Measurements from ENCODE around the gene NPAT. TPM values are rescaled to one million over a fixed set of nuclear protein-coding genes. Genes with fewer than 3 reads are reported as not detected.

Gene NPAT
- total RNA-seq, 2 donors from 2014 or later, result 23.3 to 31.0 TPM

DNA sequence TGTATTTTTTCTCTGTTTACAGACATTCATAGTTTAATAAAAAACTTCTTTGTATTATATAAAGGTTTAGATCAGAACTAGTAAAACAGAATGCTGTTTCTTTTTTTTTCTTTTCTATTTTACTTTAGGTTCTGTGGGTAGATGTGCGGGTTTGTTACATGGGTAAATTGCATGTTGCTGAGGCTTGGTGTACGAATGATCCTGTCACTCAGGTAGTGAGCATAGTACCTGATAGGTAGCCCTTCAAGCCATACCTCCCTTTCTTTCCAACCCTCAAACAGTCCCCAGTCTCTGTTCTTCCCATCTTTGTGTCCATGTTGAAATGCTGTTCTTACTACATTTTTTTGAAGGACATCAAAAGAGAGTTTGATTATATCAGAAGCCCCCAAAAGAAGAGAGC lies 3.6 kb upstream of the NPAT start:
- no peaks in the 10 kb centered on the region for H3K9me3 ChIP-seq (ENCODE audit: control insufficient read depth, low read length, poor library complexity, severe bottlenecking)
- no peak overlapping the region for H3K4me3 Mint-ChIP-seq
- peaks cover 38% of the 10 kb centered on the region for H3K4me1 Mint-ChIP-seq
- H3K36me3 Mint-ChIP-seq (ENCODE audit: low read depth), result peaks cover 5% of the 10 kb centered on the region
- no peak for ATAC-seq
- H3K27me3 Mint-ChIP-seq, result no peaks in the 10 kb centered on the region
- DNase-seq, result no peak
- H3K27ac Mint-ChIP-seq, result no peak overlapping the region

DNA sequence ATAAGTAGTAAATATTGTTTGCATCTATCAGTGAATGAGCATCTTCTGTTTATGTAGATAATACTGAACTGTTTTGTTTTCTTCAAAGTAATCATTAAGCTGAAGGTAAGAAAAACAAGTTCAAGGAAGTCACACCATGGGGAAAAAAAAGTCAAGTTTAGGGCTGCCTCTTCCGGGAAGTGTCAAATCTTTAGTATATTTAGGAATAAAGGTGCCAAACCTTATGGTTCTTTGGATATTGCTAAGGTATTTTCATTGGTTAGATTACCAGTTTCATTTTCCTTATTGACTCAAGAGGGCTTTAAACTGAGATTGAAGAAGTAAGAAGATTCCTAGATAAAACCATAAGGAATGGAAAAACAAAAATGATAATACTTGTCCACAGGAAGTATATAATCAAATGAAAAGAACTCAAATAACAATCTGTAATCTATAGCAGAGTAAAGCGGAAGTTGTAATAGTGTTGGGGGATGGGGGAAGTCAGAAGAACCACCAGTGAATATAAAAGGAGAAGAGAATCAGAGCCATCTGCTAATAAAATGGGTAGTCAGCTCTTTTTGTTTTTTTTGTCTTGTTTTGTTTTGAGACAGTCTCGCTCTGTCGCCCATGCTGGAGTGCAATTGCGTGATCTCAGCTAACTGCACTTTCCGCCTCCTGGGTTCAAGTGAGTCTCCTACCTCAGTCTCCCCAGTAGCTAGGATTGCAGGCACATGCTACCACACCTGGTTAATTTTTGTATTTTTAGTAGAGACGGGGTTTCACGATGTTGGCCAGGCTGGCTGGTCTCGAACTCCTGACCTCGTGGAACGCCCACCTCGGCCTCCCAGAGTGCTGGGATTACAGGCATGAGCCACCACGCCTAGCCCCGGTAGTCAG lies 2.7 kb upstream of the NPAT start:
- Mint-ChIP-seq H3K4me1 (peaks cover 45% of the 10 kb centered on the region), H3K27me3 (no peaks in the 10 kb centered on the region), H3K4me3 (no peak overlapping the region), H3K36me3 (ENCODE audit: low read depth) (peaks cover 5% of the 10 kb centered on the region), H3K27ac (no peak overlapping the region)
- H3K9me3 ChIP-seq (ENCODE audit: control insufficient read depth, low read length, poor library complexity, severe bottlenecking), result no peaks in the 10 kb centered on the region
- ATAC-seq (no peak), DNase-seq (no peak)

- Mint-ChIP-seq H3K4me1 (peaks cover 46% of the 10 kb centered on the region), H3K27ac (no peak overlapping the region)
These were observed 1.9 kb upstream of the NPAT start for GRCh38 chr11:108224366-108224765.

GRCh38 chr11:108223348-108224149 lies 1.1 kb upstream of the NPAT start:
- Mint-ChIP-seq H3K36me3 (ENCODE audit: low read depth) (peaks cover 4% of the 10 kb centered on the region), H3K4me1 (peaks cover 51% of the 10 kb centered on the region), H3K4me3 (no peak overlapping the region), H3K27me3 (no peaks in the 10 kb centered on the region), H3K27ac (no peak overlapping the region)
- ATAC-seq (peak; percentile 4), DNase-seq (no peak)
- no peaks in the 10 kb centered on the region for H3K9me3 ChIP-seq (ENCODE audit: control insufficient read depth, low read length, poor library complexity, severe bottlenecking)

More at GRCh38 chr11:108224366-108224765, 1.9 kb upstream of the NPAT start:
- ATAC-seq (no peak), DNase-seq (no peak)
- no peaks in the 10 kb centered on the region for H3K27me3 Mint-ChIP-seq
- H3K4me3 Mint-ChIP-seq, result no peak overlapping the region
- peaks cover 5% of the 10 kb centered on the region for H3K36me3 Mint-ChIP-seq (ENCODE audit: low read depth)
- H3K9me3 ChIP-seq (ENCODE audit: control insufficient read depth, low read length, poor library complexity, severe bottlenecking), result no peaks in the 10 kb centered on the region

DNA sequence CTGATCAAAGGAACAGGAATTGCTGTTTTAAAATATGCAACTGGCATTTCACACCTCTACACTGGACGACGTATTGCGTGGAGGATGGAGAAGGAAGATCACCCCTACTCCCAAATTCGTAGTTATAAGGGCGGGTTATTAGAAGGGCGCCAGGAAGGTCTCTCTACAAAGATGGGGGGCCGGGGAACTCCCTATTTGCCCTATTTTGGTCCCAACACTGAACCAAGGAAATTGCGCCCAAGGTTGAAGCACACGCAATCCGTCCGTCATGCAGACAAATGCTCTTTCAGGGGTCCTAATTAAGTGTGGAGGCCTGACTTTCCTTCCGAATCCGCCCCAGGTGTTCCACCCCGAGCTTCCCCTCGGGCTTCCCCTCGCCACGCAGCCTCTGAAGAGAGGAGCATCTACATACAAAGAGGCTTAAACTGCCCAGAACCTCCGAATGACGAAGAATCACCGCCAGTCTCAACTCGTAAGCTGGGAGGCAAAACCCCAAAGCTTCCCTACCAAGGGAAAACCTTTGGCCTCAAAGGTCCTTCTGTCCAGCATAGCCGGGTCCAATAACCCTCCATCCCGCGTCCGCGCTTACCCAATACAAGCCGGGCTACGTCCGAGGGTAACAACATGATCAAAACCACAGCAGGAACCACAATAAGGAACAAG lies 396 bp downstream of the NPAT start:
- Mint-ChIP-seq H3K27me3 (no peaks in the 10 kb centered on the region), H3K36me3 (ENCODE audit: low read depth) (peaks cover 5% of the 10 kb centered on the region), H3K27ac (no peak overlapping the region), H3K4me1 (peaks cover 59% of the 10 kb centered on the region), H3K4me3 (no peak overlapping the region)
- H3K9me3 ChIP-seq (ENCODE audit: control insufficient read depth, low read length, poor library complexity, severe bottlenecking), result no peaks in the 10 kb centered on the region
- DNase-seq (peak; percentile 21 to 41 (median 40)), ATAC-seq (peak; percentile 8)

DNA sequence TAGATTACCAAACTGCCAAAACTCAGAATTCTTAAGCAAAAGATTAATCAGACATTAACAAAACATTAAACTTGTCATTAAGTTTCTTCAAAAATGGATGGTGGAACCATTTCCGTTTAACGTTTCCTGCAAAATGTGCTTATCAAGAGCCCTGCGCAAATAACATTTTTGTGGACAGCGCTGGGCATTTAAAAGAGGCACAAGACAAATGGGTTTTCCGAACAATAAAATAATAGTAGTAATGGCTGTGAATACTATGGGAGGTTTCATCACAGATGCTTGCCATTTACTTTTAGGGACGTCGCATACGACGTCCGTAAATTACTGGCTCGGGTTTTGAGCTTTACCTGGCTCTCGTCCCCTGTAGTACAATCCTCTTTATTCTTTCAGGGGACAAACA lies 1.1 kb downstream of the NPAT start:
- no peaks in the 10 kb centered on the region for H3K9me3 ChIP-seq (ENCODE audit: control insufficient read depth, low read length, poor library complexity, severe bottlenecking)
- H3K4me1 Mint-ChIP-seq, result peaks cover 58% of the 10 kb centered on the region
- ATAC-seq (no peak), DNase-seq (no peak)
- H3K36me3 Mint-ChIP-seq (ENCODE audit: low read depth), result peaks cover 5% of the 10 kb centered on the region
- H3K27ac Mint-ChIP-seq, result no peak overlapping the region
- H3K27me3 Mint-ChIP-seq, result no peaks in the 10 kb centered on the region
- no peak overlapping the region for H3K4me3 Mint-ChIP-seq

- Mint-ChIP-seq H3K4me3 (no peak overlapping the region), H3K27ac (no peak overlapping the region), H3K36me3 (ENCODE audit: low read depth) (peaks cover 5% of the 10 kb centered on the region), H3K4me1 (peaks cover 58% of the 10 kb centered on the region), H3K27me3 (no peaks in the 10 kb centered on the region)
- DNase-seq, result no peak
- ATAC-seq, result no peak
- H3K9me3 ChIP-seq (ENCODE audit: control insufficient read depth, low read length, poor library complexity, severe bottlenecking), result no peaks in the 10 kb centered on the region
These were observed 1.6 kb downstream of the NPAT start for GRCh38 chr11:108220721-108221336.

DNA sequence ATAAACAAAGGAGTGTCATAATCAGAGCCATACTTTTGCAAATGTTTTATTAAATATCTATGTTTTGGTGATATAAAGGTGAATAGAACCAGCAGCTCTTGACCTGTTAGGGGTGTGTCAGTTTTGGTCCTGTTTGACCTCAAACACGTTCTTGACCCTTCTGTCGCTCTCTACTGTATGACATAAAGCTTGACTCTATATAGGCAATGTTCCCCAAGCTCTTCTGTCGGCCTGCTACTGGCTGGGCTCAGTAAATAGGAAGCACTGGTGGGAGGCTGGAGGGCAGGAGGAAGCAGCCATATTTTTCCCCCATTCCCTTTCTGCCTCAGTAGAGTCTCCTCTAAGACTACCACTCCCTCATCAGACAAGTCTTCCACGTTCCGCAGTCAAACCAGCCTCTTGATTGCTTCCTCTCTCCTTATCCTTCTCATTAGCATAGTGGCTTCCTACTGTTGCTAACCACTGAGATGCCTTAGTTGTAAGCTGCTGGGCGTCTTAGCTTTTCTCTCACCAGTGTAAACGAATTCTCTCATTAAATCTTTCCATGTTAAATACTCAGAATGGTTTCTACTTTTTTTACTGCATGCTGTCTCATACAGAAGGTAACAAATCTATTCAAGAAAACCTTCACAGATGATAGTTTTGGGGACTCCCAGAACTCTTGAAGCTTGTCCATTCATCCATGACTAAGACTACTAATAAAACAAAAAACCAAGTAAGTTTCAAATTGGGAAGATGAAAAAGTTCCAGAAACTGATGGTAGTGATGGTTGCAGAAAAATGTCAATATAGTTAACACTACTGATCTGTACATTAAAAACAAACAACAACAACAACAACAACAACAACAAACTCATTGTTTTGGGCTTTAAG lies 3.3 kb downstream of the NPAT start:
- H3K9me3 ChIP-seq (ENCODE audit: control insufficient read depth, low read length, poor library complexity, severe bottlenecking), result no peaks in the 10 kb centered on the region
- no peak for DNase-seq
- peaks cover 58% of the 10 kb centered on the region for H3K4me1 Mint-ChIP-seq
- H3K27ac Mint-ChIP-seq, result no peak overlapping the region
- H3K27me3 Mint-ChIP-seq, result no peaks in the 10 kb centered on the region
- peak overlapping the region; percentile 62 for H3K4me3 Mint-ChIP-seq
- H3K36me3 Mint-ChIP-seq (ENCODE audit: low read depth), result peaks cover 5% of the 10 kb centered on the region
- no peak for ATAC-seq

DNA sequence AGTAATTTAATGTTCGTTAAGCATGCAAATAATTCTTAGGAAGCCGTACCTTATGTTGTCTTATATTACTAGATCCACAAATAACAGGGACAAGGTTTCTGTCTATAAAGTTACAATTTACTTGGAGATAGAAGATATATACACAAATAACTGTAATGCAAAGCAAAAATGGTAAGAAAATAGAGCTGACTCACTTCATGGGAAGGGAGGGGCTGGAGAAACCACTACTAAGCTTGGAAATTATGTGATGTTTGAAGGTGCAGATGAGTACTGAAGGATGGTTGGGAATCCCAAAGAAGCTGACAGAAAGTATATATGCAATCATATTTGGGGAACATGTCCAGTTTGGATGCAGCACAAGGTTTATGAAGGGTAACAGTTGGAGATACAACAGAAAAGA lies 4.0 kb downstream of the NPAT start:
- DNase-seq (no peak), ATAC-seq (no peak)
- H3K4me3 Mint-ChIP-seq, result peak overlapping the region; percentile 19
- H3K36me3 Mint-ChIP-seq (ENCODE audit: low read depth), result peaks cover 5% of the 10 kb centered on the region
- H3K4me1 Mint-ChIP-seq, result peaks cover 64% of the 10 kb centered on the region
- no peaks in the 10 kb centered on the region for H3K27me3 Mint-ChIP-seq
- no peaks in the 10 kb centered on the region for H3K9me3 ChIP-seq (ENCODE audit: control insufficient read depth, low read length, poor library complexity, severe bottlenecking)
- H3K27ac Mint-ChIP-seq, result no peak overlapping the region

GRCh38 chr11:108216988-108217387 lies 5.5 kb downstream of the NPAT start:
- ATAC-seq, result peak; percentile 26
- peaks cover 5% of the 10 kb centered on the region for H3K36me3 Mint-ChIP-seq (ENCODE audit: low read depth)
- no peak for DNase-seq
- peaks cover 67% of the 10 kb centered on the region for H3K4me1 Mint-ChIP-seq
- no peak overlapping the region for H3K4me3 Mint-ChIP-seq
- peak overlapping the region; percentile 47 for H3K27ac Mint-ChIP-seq
- no peaks in the 10 kb centered on the region for H3K9me3 ChIP-seq (ENCODE audit: control insufficient read depth, low read length, poor library complexity, severe bottlenecking)
- H3K27me3 Mint-ChIP-seq, result no peaks in the 10 kb centered on the region

- Mint-ChIP-seq H3K4me3 (no peak overlapping the region), H3K4me1 (peaks cover 55% of the 10 kb centered on the region), H3K27me3 (no peaks in the 10 kb centered on the region), H3K36me3 (ENCODE audit: low read depth) (peaks cover 9% of the 10 kb centered on the region), H3K27ac (peak overlapping the region; percentile 14)
- DNase-seq (no peak), ATAC-seq (no peak)
- no peaks in the 10 kb centered on the region for H3K9me3 ChIP-seq (ENCODE audit: control insufficient read depth, low read length, poor library complexity, severe bottlenecking)
These were observed 8.7 kb downstream of the NPAT start for GRCh38 chr11:108213784-108214183.

- Mint-ChIP-seq H3K36me3 (ENCODE audit: low read depth) (peaks cover 13% of the 10 kb centered on the region), H3K4me1 (peaks cover 42% of the 10 kb centered on the region), H3K4me3 (no peak overlapping the region), H3K27ac (no peak overlapping the region), H3K27me3 (no peaks in the 10 kb centered on the region)
- peaks cover 4% of the 10 kb centered on the region for H3K9me3 ChIP-seq (ENCODE audit: control insufficient read depth, low read length, poor library complexity, severe bottlenecking)
- DNase-seq, result no peak
- ATAC-seq, result no peak
These were observed 12.0 kb downstream of the NPAT start for GRCh38 chr11:108210441-108210840.
